Measurements from ENCODE around the gene BOLA1.

BOLA1 gene

DNA sequence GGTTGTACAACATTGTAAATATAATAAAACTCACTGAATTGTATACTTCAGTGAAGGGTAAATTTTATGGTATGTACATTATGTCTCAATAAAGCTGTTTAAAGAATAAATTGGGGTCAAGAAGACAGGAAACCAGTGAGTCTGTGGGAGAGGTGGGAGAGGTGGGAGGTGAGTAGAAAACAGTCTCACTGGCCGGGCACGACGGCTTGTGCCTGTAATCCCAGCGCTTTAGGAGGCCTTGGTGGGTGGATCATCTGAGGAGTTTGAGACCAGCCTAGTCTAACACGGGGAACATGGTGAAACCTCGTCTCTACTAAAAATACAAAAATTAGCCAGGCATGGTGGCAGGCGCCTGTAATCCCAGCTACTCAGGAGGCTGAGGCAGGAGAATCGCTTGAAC is 33.1 kb downstream of the BOLA1 start:
- Histone ChIP-seq H3K4me2 (ENCODE audit: low read length) (no peak overlapping the region), H3K36me3 (ENCODE audit: control insufficient read depth, insufficient read depth, low read length) (no peaks in the 10 kb centered on the region), H3K4me3 (ENCODE audit: low read depth, low read length) (no peak overlapping the region), H3K27me3 (ENCODE audit: control insufficient read depth, insufficient read depth, low read length) (no peaks in the 10 kb centered on the region), H3K27ac (no peak overlapping the region), H3K9me3 (ENCODE audit: control insufficient read depth, low read length) (no peaks in the 10 kb centered on the region), H3K4me1 (peaks cover 6% of the 10 kb centered on the region), H2AFZ (no peak overlapping the region), H3K9ac (no peak overlapping the region), H3K79me2 (peaks cover under 1% of the 10 kb centered on the region)
- TF ChIP-seq, protein P1, sequence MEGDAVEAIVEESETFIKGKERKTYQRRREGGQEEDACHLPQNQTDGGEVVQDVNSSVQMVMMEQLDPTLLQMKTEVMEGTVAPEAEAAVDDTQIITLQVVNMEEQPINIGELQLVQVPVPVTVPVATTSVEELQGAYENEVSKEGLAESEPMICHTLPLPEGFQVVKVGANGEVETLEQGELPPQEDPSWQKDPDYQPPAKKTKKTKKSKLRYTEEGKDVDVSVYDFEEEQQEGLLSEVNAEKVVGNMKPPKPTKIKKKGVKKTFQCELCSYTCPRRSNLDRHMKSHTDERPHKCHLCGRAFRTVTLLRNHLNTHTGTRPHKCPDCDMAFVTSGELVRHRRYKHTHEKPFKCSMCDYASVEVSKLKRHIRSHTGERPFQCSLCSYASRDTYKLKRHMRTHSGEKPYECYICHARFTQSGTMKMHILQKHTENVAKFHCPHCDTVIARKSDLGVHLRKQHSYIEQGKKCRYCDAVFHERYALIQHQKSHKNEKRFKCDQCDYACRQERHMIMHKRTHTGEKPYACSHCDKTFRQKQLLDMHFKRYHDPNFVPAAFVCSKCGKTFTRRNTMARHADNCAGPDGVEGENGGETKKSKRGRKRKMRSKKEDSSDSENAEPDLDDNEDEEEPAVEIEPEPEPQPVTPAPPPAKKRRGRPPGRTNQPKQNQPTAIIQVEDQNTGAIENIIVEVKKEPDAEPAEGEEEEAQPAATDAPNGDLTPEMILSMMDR (IDR thresholded peaks at IDR 0.05), result no peak

GRCh38 chr1:149933208-149933607 is 33.8 kb downstream of the BOLA1 start:
- TF ChIP-seq, protein P1 (IDR thresholded peaks at IDR 0.05), result no peak
- Histone ChIP-seq H3K27me3 (ENCODE audit: control insufficient read depth, insufficient read depth, low read length) (no peaks in the 10 kb centered on the region), H3K9me3 (ENCODE audit: control insufficient read depth, low read length) (no peaks in the 10 kb centered on the region), H2AFZ (no peak overlapping the region), H3K4me2 (ENCODE audit: low read length) (no peak overlapping the region), H3K4me3 (ENCODE audit: low read depth, low read length) (no peak overlapping the region), H3K9ac (no peak overlapping the region), H3K4me1 (peaks cover 6% of the 10 kb centered on the region), H3K79me2 (no peaks in the 10 kb centered on the region), H3K36me3 (ENCODE audit: control insufficient read depth, insufficient read depth, low read length) (no peaks in the 10 kb centered on the region), H3K27ac (no peak overlapping the region)

DNA sequence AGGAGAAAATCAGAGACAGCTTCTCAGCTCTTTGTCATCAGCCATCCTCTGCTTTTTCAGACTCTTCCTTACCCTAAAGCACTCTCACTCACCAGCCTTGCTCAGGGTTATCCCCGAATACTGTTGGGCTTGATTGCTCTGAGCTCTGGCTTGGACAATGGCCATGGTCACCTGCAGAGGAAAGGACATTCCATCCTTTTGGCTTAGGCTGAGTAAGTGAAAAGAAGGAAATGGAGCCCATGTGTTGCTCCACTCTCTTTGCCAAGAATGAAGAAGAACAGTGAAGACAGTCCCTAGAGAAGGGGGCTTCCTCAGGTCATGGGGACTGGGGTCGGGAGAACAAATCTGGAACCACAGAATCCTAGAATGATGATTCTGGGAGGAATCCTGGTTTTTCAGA is 35.0 kb downstream of the BOLA1 start:
- H3K4me3 ChIP-seq (ENCODE audit: low read depth, low read length), result no peak overlapping the region
- no peaks in the 10 kb centered on the region for H3K9me3 ChIP-seq (ENCODE audit: control insufficient read depth, low read length)
- H3K9ac ChIP-seq, result no peak overlapping the region
- H2AFZ ChIP-seq, result no peak overlapping the region
- no peaks in the 10 kb centered on the region for H3K79me2 ChIP-seq
- no peak overlapping the region for H3K27ac ChIP-seq
- peaks cover 6% of the 10 kb centered on the region for H3K4me1 ChIP-seq
- H3K36me3 ChIP-seq (ENCODE audit: control insufficient read depth, insufficient read depth, low read length), result no peaks in the 10 kb centered on the region
- TF ChIP-seq, protein P1 (IDR thresholded peaks at IDR 0.05), result no peak
- no peak overlapping the region for H3K4me2 ChIP-seq (ENCODE audit: low read length)
- H3K27me3 ChIP-seq (ENCODE audit: control insufficient read depth, insufficient read depth, low read length), result no peaks in the 10 kb centered on the region

DNA sequence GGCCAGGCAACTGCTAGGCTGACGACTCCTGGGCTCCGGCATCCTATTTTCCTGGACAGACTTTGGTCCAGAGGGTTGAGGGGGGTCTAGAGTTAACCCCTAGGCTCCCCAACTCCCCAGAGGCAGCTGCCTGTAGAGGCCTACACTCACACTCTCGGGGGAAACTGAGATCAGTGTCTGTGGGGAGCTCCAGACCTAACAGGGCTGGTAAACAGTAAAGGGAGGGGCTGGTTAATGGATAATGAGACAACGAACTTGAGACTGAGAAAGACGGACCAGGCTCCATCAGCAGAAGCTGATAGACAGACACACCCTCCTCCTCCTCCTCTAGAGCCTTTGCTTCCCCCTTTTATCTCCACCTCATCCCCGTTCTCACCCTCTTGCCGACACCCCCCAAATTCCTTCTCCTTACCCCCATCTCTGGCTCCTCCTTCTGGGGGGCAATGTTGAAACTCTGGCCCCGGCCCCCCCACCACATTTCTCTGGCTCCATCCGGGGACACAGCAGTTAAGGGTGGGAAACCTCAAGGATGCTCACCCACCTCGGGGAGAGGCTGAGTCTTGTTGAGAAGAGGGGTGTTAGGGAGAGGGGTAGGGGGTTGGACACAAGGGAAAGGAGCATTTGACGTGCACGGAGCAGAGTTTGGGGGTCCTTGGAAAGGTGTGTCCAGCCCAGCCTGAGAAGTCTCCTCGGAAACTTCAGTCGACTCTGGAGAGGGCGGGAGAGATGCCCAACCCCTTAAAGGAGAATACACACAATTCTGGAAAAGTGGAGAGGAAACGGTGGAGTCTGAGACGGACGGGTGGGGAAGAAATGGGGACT is 37.0 kb downstream of the BOLA1 start, which contains the start of gene MTMR11:
MTMR11 (minus strand) TSS at position 710 of the 822 bp plus-strand sequence; CDS start at position 478, 232 bp downstream.
- Histone ChIP-seq H3K9ac (no peak within 1 kb of the TSS), H3K27ac (no peak within 1 kb of the TSS), H3K27me3 (ENCODE audit: control insufficient read depth, insufficient read depth, low read length) (no peaks in the 10 kb centered on the region), H3K9me3 (ENCODE audit: control insufficient read depth, low read length) (no peaks in the 10 kb centered on the region), H3K36me3 (ENCODE audit: control insufficient read depth, insufficient read depth, low read length) (no peaks in the 10 kb centered on the region), H3K4me3 (ENCODE audit: low read depth, low read length) (peak within 1 kb of the TSS; percentile 71), H3K4me1 (peaks cover 6% of the 10 kb centered on the region), H3K79me2 (no peaks in the 10 kb centered on the region), H3K4me2 (ENCODE audit: low read length) (peak within 1 kb of the TSS; percentile 75), H2AFZ (peak within 1 kb of the TSS; percentile 80)
- TF ChIP-seq, protein P1 (IDR thresholded peaks at IDR 0.05), result no peak
